Neural cell (in vitro differentiated cells): ENCODE results near the gene BRINP2. TPM values are rescaled to one million over a fixed set of nuclear protein-coding genes. Genes with fewer than 3 reads are reported as not detected.
A peak's percentile ranks its signal among the peaks of the same experiment; 100 is the strongest.

Experiments
- H2AFZ ChIP-seq: fragments of 200-600, 300-800 bp; sonication (generic), shearing (Covaris generic); 2 replicates; pipeline ENCODE4 v1.6.0; 2014; ENCODE audit warnings: low read depth, mild to moderate bottlenecking, antibody characterized with exemption, low read length, moderate library complexity
- H3F3A ChIP-seq: fragments of 200-600 bp; shearing (Covaris generic); 2 replicates; pipeline ENCODE4 v1.6.1; 2016; ENCODE audit warnings: mild to moderate bottlenecking, moderate library complexity, mixed read lengths, antibody characterized with exemption, low read length; ENCODE audit not compliant: insufficient read depth, poor library complexity, severe bottlenecking
- H3K27ac ChIP-seq: fragments of 200-600, 300-800 bp; sonication (generic), shearing (Covaris generic); 2 replicates; pipeline ENCODE4 v1.5.1; 2014; ENCODE audit warnings: mild to moderate bottlenecking, low read length, moderate library complexity
- H3K27me3 ChIP-seq: fragments of 300-800, 200-600 bp; sonication (generic), shearing (Covaris generic); 2 replicates; pipeline ENCODE4 v1.6.0; 2014; ENCODE audit warnings: mild to moderate bottlenecking, low read depth, low read length, moderate library complexity; ENCODE audit not compliant: insufficient read depth
- H3K36me3 ChIP-seq: fragments of 300-800, 200-600 bp; sonication (generic), shearing (Covaris generic); 2 replicates; pipeline ENCODE4 v1.5.1; 2014; ENCODE audit warnings: mild to moderate bottlenecking, antibody characterized with exemption, low read length, moderate library complexity; ENCODE audit not compliant: insufficient read depth
- H3K4me2 ChIP-seq: fragments of 300-800, 200-600 bp; sonication (generic), shearing (Covaris generic); 2 replicates; pipeline ENCODE4 v1.6.0; 2014; ENCODE audit warnings: mild to moderate bottlenecking, low read length
- H3K4me3 ChIP-seq: fragments of 300-800, 200-600 bp; sonication (generic), shearing (Covaris generic); 2 replicates; pipeline ENCODE4 v1.5.1; 2014; ENCODE audit warnings: mild to moderate bottlenecking, low read length, moderate library complexity
- H3K79me2 ChIP-seq: fragments of 200-600 bp; shearing (Covaris generic); replicated peaks from 2 replicates; pipeline ENCODE4 v1.6.0; 2014; ENCODE audit warnings: mild to moderate bottlenecking, low read length, moderate library complexity; ENCODE audit not compliant: insufficient read depth
- H3K9ac ChIP-seq: fragments of 300-800, 200-600 bp; sonication (generic), shearing (Covaris generic); 2 replicates; pipeline ENCODE4 v1.6.1; 2016; ENCODE audit warnings: mild to moderate bottlenecking, low read length, mixed read lengths
- H3K9me2 ChIP-seq: fragments of 200-600 bp; shearing (Covaris generic); 2 replicates; pipeline ENCODE4 v1.6.1; 2016; ENCODE audit warnings: mild to moderate bottlenecking, low read length, mixed read lengths; ENCODE audit not compliant: insufficient read depth
- H3K9me3 ChIP-seq: fragments of 200-600, 300-800 bp; sonication (generic), shearing (Covaris generic); 2 replicates; pipeline ENCODE4 v1.6.1; 2016; ENCODE audit warnings: mild to moderate bottlenecking, mixed run types, low read length, moderate library complexity, mixed read lengths
- H4K20me1 ChIP-seq: fragments of 200-600 bp; shearing (Covaris generic); 2 replicates; pipeline ENCODE4 v1.6.1; 2016; ENCODE audit warnings: mild to moderate bottlenecking, mixed run types; ENCODE audit not compliant: insufficient read depth
- EP300 ChIP-seq: fragments of 450-650 bp; conservative IDR thresholded peaks from 2 replicates; pipeline ENCODE4 v1.6.1; 2014; ENCODE audit warnings: antibody characterized with exemption, mild to moderate bottlenecking, moderate library complexity; ENCODE audit not compliant: poor library complexity, severe bottlenecking
- EZH2 ChIP-seq: fragments of 200-600, 300-800 bp; shearing (Covaris generic), sonication (generic); IDR thresholded peaks from 2 replicates; pipeline ENCODE4 v1.6.1; 2014; ENCODE audit warnings: antibody characterized with exemption, low read length, borderline replicate concordance, mild to moderate bottlenecking; ENCODE audit not compliant: insufficient read depth, poor library complexity, severe bottlenecking
- MXI1 ChIP-seq: fragments of 450-650 bp; conservative IDR thresholded peaks from 2 replicates; pipeline ENCODE4 v1.6.1; 2014; ENCODE audit warnings: antibody characterized with exemption, mild to moderate bottlenecking; ENCODE audit not compliant: poor library complexity, severe bottlenecking
- POLR2AphosphoS5 ChIP-seq: IDR thresholded peaks from 2 replicates; pipeline ENCODE4 v1.6.1; 2012
- RAD21 ChIP-seq: fragments of 450-650 bp; conservative IDR thresholded peaks from 2 replicates; pipeline ENCODE4 v1.6.1; 2014; ENCODE audit warnings: antibody characterized with exemption, mild to moderate bottlenecking, moderate library complexity
- SMC3 ChIP-seq: fragments of 450-650 bp; conservative IDR thresholded peaks from 2 replicates; pipeline ENCODE4 v1.6.1; 2014; ENCODE audit warnings: antibody characterized with exemption, mild to moderate bottlenecking, moderate library complexity; ENCODE audit not compliant: poor library complexity
- TAF1 ChIP-seq: IDR thresholded peaks from 2 replicates; pipeline ENCODE4 v1.6.1; 2012; ENCODE audit warnings: low read depth
- polyA plus RNA-seq: library from polyadenylated mRNA; depleted of rRNA; stranded (reverse); fragments of >200 nt; gene quantifications from 2 replicates; pipeline ENCODE4 v1.2.3, GENCODE V29; 2014
- TF ChIP-seq, protein P1 (sequence below): fragments of 450-650 bp; IDR thresholded peaks from 2 replicates; pipeline ENCODE4 v1.5.1; 2014; ENCODE audit warnings: antibody characterized with exemption, mild to moderate bottlenecking, moderate library complexity; ENCODE audit not compliant: poor library complexity, severe bottlenecking
- TF ChIP-seq, protein P2 (sequence below): IDR thresholded peaks from 2 replicates; pipeline ENCODE4 v1.6.1; 2012; ENCODE audit warnings: borderline replicate concordance

Gene BRINP2
- polyA plus RNA-seq, 1 donor from 2014 or later = 12.9 TPM

DNA sequence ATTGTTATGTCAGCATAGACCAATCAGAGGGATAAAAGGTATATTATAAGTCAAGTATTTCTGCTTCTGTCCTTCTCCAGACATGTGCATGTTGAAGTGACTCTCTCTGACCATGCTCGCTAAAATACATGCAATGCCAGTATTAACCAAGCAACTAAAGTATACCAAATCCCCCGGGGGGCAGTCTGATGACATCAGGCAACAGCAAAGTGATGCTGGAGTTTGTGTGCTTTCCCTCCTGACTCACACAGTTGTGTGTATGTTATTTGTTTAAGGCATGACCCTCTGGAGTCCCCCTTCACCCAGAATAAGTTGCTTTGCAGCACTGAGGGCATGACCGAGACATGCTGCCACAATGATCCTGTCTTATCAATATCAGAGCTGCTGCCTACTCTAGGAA is 2.1 kb downstream of the BRINP2 start:
- no peak for TF ChIP-seq EZH2
- TF ChIP-seq TAF1 = no peak
- TF ChIP-seq EP300 = no peak
- TF ChIP-seq SMC3 = no peak
- TF ChIP-seq, protein P1, sequence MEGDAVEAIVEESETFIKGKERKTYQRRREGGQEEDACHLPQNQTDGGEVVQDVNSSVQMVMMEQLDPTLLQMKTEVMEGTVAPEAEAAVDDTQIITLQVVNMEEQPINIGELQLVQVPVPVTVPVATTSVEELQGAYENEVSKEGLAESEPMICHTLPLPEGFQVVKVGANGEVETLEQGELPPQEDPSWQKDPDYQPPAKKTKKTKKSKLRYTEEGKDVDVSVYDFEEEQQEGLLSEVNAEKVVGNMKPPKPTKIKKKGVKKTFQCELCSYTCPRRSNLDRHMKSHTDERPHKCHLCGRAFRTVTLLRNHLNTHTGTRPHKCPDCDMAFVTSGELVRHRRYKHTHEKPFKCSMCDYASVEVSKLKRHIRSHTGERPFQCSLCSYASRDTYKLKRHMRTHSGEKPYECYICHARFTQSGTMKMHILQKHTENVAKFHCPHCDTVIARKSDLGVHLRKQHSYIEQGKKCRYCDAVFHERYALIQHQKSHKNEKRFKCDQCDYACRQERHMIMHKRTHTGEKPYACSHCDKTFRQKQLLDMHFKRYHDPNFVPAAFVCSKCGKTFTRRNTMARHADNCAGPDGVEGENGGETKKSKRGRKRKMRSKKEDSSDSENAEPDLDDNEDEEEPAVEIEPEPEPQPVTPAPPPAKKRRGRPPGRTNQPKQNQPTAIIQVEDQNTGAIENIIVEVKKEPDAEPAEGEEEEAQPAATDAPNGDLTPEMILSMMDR = no peak
- no peak for TF ChIP-seq POLR2AphosphoS5
- TF ChIP-seq RAD21 = no peak
- TF ChIP-seq MXI1 = no peak
- TF ChIP-seq, protein P2, sequence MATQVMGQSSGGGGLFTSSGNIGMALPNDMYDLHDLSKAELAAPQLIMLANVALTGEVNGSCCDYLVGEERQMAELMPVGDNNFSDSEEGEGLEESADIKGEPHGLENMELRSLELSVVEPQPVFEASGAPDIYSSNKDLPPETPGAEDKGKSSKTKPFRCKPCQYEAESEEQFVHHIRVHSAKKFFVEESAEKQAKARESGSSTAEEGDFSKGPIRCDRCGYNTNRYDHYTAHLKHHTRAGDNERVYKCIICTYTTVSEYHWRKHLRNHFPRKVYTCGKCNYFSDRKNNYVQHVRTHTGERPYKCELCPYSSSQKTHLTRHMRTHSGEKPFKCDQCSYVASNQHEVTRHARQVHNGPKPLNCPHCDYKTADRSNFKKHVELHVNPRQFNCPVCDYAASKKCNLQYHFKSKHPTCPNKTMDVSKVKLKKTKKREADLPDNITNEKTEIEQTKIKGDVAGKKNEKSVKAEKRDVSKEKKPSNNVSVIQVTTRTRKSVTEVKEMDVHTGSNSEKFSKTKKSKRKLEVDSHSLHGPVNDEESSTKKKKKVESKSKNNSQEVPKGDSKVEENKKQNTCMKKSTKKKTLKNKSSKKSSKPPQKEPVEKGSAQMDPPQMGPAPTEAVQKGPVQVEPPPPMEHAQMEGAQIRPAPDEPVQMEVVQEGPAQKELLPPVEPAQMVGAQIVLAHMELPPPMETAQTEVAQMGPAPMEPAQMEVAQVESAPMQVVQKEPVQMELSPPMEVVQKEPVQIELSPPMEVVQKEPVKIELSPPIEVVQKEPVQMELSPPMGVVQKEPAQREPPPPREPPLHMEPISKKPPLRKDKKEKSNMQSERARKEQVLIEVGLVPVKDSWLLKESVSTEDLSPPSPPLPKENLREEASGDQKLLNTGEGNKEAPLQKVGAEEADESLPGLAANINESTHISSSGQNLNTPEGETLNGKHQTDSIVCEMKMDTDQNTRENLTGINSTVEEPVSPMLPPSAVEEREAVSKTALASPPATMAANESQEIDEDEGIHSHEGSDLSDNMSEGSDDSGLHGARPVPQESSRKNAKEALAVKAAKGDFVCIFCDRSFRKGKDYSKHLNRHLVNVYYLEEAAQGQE = no peak
- Histone ChIP-seq H3K4me3 (peak overlapping the region; percentile 80), H3K27ac (no peak overlapping the region), H4K20me1 (no peaks in the 10 kb centered on the region), H3K4me2 (peak overlapping the region; percentile 83), H2AFZ (no peak overlapping the region), H3F3A (no peaks in the 10 kb centered on the region), H3K79me2 (no peaks in the 10 kb centered on the region), H3K9me2 (no peaks in the 10 kb centered on the region), H3K27me3 (peaks cover 10% of the 10 kb centered on the region), H3K9me3 (peaks cover 4% of the 10 kb centered on the region), H3K9ac (no peak overlapping the region), H3K36me3 (no peaks in the 10 kb centered on the region)

DNA sequence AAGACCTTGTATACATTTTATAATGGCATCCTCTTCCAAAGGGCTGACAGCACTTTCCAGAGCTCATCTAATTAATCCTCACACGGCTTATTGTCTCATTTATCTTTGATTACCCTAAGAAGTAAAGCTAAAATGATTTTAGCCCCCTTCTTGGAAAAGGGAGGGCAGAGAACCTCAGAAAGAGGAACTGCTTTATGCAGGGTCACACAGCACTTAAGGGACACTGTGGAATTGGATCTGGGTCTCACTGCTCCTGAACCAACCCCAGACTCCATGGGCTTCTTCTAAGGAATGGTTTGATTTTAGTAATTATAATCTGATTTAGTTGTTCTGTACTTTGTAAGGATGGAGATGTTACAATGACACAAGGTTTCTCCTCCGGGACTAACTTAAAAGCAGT is 3.2 kb downstream of the BRINP2 start:
- Histone ChIP-seq H3K9me2 (no peaks in the 10 kb centered on the region), H3K79me2 (no peaks in the 10 kb centered on the region), H3K36me3 (no peaks in the 10 kb centered on the region), H4K20me1 (no peaks in the 10 kb centered on the region), H3K9ac (no peak overlapping the region), H3K4me3 (peak overlapping the region; percentile 80), H3F3A (no peaks in the 10 kb centered on the region), H3K9me3 (peaks cover 4% of the 10 kb centered on the region), H2AFZ (no peak overlapping the region), H3K27ac (no peak overlapping the region), H3K27me3 (peaks cover 10% of the 10 kb centered on the region), H3K4me2 (no peak overlapping the region)
- TF ChIP-seq, protein P2 = no peak
- TF ChIP-seq MXI1 (no peak), SMC3 (no peak), EZH2 (no peak), POLR2AphosphoS5 (no peak), TAF1 (no peak), RAD21 (no peak), EP300 (no peak)
- TF ChIP-seq, protein P1 = no peak
